T-helper 22 cell (primary cell): ENCODE results near the gene XRCC3.
"Not testable (repeated sequence)": the region's sequence is repeated elsewhere in the genome, so short reads cannot be mapped to it uniquely, and the experiment has no call there.

Experiments
- DNase-seq: peaks from one replicate; pipeline ENCODE4 v3.0.0-alpha.2; 2020; ENCODE audit warnings: low read depth

Gene XRCC3

DNA sequence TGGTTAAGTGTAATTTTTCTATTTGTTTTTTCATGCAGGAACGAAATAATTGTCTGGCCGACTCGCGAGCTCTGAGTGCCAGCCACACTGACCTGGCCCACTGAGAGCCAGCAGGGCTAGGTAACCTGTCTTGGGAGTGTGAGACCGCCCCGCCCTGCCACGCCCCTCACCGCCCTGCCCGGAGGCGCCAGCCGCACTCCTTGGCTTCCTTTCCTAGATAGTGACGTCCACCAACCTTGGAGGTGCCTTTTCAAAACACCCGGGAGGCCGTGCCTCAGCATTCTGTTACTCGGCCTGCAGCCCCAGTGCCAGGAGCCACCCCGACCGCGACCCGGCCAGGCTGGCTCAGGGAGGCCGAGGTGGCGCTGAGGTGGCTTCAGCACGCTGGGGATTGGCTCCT lies 21.7 kb downstream of the XRCC3 start:
- DNase-seq = no peak

DNA sequence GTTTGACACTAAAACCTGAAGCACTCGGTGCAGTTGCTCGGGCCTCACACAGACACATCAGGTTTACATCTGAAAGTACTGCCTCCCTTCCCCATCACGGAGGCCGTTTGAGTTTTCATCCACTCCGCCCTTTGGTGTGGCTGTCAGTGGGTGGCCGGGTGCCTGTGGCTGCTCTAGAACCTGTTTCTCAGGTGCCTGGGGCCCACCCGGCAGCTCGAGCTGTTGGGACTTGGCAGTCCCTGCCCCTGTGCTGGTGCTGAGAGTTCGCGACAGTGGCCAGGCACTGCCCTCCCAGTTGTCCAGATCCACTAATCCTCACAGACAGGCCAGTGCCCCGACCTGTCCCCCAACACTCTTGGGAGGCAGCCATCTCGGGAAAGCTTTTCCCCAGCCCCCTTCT lies 22.4 kb downstream of the XRCC3 start:
- no peak for DNase-seq

DNA sequence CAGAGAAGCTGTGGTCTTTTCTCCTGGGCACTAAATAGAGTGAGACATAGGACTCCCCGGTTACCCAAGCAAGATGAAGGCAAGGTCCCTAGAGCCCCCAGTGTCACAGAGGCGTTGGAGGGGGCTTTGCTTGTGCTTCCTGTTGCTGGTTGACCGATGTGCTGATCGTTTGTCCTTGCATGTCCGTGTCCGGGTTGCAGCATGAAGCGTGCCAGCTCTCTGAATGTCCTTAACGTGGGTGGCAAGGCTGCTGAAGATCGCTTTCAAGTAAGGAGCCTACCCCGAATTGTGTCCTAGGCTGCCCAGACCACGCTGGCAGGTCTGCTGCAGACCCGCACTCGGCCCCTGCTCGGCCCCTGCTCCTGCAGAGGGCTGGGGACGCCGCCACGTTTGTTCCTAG lies 23.1 kb downstream of the XRCC3 start:
- no peak for DNase-seq

DNA sequence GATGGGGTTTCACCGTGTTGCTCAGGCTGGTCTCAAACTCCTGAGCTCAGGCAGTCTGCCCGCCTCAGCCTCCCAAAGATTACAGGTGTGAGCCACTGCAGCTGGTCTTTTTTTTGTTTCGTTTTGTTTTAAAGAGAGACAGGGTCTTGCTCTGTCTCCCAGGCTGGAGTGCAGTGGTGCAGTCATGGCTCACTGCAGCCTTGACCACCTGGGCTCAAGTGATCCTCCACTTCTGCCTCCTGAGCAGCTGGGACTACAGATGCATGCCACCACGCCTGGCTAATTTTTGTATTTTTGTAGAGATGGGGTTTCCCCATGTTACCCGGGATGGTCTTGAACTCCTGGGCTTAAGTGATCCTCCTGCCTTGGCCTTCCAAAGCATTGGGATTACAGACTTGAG lies 23.6 kb downstream of the XRCC3 start:
- DNase-seq = not testable (repeated sequence)

DNA sequence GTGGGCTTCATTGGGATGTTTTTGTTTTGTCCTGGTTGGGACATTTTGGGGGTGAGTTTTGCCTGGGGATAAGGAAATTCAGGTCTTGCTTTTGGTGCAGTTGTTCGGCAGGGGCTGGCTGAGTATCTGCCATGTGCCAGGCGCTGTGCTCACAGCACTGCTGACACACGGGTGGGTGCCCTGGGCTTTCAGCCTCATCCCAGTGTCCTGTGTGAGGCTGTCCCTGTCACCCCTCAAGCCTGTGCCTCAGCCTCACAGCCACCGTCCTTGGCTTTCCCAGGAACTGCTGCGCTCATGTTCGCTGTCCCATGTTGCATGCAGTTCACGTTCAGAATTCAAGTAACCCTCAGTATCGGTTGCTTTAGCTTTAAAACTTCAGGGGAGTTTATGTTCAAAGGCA lies 24.9 kb downstream of the XRCC3 start:
- DNase-seq = no peak

DNA sequence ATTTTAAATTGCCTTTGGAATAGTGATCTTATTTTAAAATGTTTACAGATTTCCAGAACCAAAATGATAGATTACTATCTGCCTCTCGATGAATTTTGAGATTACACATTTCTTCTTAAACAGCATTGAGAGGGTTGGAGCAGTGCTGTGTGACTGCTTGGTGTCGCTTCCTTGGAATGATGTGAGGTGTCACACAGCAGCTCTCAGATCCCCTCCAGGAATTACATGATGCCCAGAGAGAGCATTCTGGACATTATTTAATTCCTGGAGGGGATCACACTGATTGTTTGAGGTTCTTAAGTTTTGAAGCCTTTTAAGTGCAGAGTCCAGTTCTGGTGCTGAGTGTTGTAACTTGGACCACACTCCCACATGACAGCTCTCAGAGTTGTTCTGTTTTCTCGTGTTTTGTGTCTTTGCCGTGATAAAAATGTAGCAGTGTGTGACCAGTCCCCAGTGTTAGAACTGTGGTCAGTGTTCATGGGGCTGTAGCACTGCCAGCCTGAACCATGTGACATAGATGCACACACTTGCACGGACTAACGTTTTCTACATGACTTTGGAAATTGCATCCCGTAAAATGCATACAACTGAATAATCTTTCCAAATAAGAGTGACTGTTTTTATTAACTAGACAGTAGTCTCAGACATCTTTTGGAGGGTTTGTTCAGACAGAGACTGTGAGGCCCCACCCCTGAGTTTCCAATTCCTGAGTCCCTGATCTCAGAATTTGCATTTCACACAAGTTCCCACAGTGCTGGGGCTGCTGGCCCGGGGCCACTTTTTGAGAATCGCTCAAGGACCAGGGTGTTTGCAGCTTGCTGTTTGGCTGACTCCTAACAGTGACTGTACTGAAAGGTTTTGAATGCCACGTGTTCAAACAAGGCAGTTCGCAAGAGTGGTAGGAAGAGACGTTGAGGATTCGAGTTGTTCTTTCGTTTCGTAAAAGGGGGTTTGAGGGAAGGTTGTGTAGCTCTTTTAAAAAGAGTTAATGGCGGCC lies 26.0 kb downstream of the XRCC3 start:
- DNase-seq = no peak

DNA sequence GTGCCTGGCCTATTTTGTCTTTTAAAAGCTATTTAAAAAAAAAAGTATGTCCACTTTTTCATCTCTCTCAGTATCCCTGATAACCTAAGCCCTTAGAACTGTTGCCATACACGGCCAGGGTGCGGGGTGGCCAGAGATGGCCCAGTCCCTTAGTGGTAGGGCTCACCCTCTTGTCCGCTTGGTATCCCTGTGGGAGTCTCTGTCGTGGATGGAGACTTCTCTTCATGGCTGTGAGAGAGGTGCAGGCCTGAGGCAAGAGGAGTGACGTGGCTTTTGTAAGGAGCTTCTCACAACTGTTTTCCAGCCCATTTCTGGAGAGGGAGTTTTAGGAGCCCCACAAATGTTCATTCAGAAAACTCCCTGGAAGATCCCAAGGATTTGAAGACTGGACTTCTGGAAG lies 26.8 kb downstream of the XRCC3 start:
- no peak for DNase-seq

DNA sequence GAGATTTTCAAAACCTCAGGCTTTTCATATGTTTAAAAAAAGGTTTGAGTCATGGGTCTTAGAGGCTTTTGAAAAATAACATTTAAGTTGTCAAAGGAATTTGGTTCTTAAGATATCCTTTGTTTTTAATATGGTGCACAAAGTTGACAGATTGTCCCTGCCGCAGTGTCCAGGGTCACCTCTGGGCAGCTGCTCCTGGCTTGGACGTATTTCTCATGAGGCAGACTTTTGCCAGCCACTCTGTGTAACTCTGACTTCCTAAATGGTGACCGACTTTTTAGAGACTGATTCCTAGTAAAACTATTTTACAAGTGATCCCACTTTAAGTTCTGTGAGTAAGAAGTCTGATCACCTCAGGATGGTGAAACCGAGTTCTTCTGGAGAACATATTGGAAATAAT lies 27.5 kb downstream of the XRCC3 start:
- DNase-seq = no peak

DNA sequence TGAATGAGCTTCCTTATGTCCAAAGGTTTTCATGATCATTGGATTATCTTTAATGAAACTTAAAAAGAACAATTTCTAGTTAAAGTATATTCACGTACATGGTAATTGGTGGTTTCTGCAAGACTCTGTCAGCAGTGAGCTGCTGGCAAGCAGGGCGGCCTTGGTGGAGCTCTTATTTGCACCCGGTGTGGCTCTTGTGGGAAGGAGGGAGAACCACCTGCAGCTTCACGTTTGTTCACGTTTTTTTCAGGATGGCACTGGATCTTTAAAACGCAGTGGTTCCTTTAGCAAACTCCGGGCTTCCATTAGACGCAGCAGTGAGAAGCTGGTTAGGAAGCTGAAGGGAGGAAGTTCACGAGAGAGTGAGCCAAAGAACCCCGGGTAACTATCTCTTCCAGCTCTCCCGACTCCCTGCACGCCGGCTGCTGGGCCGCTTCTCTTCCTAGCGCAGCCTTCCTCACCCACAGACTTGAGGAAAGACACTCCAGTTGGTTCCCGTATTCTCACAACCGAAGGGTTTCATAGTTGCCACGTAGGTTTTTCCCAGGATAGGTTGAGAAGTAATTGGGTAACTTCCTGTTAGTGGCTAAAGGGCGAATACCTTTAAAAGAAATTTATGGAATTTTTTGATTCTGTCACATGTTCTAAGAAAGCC lies 28.3 kb downstream of the XRCC3 start:
- no peak for DNase-seq

DNA sequence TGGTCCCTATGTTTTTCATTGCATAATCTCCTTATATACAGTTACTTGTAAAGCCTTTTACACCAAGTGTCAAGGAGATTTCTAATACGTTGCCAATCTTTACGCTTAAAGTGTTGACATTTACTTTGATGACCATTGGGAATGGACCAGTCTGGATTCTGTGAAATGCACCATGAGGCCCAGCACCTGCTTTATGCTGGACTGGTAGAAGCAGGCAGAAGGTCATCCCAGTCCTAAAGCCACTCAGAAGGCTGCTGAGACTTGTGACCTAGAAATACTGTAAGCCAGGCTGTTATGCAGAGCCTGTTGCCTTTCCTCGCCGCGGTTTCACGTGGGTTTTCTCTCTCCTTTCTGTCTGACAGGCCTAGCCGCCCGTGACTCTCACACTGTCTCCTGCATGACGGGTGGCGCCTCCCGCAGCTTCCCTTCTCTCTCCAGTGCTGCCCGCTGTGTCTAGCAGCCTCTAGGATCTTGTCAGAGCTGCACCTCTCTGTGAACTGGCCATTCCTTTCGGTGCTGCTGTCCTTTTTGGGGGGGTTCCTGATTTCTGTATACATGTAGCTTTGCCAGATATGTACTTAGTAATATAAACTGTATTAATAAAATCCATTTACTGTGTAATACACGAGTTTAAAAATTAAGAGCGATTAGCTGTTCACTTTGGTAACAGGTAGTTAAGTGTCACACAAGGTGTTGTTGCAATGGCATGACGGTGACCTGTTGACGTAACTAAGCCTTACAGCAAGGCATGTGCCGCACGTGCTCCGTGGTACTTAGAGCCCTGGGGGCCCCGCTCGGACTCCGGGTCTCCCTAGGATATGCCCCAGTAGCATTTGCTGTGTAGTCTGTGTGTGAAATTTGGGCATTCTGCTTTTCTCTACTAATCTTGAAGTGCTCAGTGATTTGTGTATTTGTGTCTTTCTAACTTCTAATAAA lies 29.7 kb downstream of the XRCC3 start:
- DNase-seq = no peak

DNA sequence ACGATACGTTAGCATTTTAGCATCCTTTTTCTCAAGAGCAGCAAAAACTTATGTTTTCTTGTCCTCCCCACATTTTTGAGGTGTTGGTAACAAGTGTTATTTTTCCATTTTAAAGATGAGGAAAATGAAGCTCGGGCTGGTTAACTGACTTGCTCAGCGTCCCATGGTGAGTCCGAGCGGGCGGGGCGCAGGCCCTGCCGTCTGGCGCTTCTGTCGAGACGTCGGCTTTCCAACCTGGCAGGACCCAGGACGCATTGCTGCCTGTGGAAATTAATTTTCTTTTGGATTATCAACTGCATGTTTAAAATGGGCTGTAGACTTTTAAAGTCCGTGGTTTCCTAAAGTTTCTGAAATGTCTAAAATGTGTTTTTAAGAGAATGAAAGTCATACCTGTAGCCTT lies 30.4 kb downstream of the XRCC3 start:
- DNase-seq = no peak

DNA sequence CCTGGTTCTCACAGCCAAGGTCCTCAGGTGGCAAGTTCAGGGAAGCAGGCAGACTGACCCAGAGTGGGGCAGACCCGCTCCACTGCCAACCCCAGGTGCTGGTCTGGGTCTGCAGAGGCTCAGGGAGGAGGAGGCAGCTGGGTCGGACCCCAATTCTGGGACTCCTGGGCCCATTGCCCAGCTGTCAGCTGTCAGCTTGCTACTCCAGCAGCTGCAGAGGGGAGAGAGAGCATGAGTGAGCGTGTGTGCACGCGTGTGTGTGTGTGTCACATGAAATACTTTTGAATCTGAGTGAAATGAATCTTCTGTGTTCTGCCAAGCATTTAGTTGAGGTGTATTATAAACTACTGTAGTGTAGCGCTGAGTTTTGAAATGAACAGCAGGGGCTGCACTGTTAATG lies 30.8 kb downstream of the XRCC3 start:
- no peak for DNase-seq

DNA sequence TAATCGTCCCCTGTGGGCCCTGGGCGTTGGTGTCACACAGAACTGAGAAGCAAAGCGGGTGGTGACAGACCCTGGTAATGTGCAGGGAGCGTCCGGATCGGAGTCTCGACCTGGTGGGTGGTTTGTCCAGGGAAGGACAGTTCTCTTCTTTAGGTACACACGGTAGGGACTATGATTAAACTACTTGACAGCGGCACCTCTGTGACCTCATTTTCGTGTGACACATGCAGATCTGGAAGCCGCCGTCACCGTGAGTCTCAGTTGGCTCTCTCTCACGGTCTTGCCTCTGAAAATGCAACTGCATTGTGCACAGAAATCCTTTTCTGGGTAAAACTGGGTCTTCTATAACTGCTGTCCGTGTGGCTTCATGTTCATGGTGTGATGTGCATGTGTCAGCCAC lies 32.1 kb downstream of the XRCC3 start:
- no peak for DNase-seq

DNA sequence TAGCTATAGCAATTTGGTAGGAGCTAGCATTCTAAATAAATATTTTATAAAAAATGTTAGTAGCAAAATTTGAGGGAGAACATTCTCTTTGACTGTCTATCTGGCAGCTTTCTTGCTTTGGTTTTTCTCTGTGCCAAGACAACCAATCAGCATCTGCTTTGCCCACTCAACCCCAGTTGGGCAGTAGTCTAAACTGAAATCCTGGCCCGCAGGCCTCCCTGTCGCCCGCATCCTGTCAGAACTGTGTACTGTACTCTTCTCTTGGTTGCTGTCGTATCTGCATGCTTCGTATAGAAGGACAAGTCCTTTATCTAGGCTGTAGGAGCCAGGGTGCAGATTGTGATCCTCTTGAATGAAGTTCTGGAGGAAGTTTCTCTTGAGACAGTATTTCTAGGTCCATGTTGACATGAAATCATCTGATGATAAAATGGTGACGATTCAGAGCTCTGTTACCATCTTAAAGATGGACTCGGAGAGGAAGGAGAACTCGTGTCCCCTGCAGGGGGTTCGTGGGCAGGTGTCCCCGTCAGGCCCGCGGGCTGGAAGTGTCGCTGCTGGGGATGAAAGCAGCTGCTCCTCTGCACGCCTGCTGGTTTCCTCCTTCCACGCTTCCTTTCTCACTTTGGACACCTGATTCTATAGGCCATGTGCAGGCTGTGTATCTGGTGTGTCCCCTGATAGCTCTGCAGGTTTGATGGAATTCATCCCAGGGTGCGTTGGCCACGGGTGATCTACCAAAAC lies 34.6 kb downstream of the XRCC3 start:
- no peak for DNase-seq

DNA sequence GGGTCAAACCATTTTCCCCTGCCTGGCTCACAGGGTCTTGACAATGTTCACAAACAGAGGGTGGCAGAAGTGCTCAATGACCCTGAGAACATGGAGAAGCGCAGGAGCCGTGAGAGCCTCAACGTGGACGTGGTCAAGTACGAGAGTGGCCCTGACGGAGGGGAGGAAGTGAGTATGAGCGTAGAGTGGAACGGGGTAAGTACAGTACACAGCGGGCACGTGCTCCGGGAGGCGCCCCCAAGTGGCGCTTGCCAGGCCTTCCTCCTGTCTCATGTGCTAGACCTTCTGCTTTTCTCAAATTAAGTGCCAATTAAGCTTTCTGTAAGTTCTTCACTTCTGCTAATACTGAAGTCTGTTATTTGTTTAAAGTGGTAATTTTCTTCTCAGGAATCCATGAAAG lies 35.9 kb downstream of the XRCC3 start:
- no peak for DNase-seq

DNA sequence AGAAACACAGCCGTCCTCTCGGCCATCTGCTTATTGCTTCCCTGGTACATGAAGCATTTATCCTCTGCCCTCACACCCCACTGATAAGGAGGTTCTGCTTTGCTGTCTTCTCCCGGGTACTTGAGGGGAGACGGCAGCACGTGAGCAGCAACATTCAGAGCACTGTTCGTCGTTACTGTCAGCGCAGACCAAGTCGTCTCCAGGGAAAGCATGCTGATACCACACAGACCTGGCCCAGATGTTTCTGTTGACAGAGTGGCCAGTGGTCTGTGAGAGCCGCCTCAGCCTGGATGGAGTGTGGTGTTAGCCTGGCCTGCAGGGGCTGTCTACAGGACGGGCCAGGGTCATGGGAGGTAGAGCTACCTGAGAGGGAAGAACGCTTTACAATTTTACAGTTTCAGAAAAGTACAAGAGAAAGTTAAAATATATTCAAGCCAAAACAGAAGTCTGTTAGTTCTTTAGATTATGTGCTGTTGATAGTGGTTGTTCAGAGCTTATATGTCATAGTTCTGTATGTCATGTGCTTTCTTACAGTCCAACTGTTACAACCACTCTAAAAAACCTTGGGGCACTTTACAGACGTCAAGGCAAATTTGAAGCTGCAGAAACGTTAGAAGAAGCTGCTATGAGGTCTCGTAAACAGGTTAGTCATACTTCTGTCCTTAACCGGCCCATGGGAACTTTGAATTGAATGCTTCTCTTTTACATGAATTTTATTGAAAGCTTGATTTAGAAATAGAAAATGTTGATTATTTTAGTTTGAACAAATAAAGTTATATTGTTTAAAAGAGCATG lies 38.2 kb downstream of the XRCC3 start:
- no peak for DNase-seq

DNA sequence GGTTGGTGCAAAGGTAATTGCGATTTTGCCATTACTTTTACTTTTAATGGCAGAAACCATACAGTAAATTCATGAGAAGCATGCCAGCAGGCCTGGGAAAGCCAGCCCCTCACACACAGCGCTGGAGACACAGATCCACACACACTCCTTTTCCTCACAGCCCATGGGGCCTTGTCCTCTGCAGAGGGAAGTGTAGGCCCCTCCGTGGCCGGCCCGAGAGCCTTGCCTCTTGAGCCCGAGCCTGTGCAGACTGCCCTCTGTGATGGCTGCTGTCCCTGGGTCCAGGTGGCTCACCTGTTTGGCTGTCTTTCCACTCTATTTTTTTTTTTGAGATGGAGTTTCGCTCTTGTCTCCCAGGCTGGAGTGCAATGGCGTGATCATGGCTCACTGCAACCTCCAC lies 39.3 kb downstream of the XRCC3 start:
- no peak for DNase-seq

DNA sequence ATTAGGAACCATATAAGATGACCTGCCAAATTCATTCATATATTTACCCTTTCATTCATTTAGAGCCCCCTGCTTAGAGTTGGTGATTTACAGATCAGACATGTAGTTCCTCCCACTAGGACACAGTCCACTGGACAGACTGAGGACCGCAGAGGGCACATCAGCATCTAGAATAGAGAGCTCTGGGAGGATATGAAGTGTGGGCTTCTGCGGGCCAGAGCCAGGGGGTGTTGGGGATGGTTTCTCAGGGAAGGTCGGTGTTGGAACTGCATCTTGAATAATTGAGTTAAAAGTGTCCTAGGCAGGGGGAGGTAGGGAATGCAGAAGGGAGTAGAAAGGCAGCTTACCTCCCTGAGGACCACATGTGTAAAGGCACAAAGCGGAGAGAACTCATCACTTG lies 43.3 kb downstream of the XRCC3 start:
- no peak for DNase-seq

DNA sequence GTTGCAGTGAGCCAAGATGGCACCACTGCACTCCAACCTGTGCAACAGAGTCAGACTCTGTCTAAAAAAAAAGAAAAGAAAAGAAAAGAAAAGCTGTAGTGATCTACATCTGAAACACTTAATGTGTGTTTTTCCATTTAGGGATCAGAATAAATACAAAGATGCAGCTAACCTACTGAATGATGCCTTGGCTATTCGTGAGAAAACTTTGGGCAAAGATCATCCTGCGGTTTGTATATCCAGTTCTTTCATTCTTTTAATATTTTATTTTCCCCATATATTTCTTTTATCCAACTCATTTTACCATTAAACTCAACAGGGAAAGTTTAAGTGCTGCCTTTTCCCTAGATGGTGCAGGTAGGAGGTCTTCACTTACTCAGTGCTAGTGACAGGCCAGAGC lies 45.9 kb downstream of the XRCC3 start:
- DNase-seq = no peak

DNA sequence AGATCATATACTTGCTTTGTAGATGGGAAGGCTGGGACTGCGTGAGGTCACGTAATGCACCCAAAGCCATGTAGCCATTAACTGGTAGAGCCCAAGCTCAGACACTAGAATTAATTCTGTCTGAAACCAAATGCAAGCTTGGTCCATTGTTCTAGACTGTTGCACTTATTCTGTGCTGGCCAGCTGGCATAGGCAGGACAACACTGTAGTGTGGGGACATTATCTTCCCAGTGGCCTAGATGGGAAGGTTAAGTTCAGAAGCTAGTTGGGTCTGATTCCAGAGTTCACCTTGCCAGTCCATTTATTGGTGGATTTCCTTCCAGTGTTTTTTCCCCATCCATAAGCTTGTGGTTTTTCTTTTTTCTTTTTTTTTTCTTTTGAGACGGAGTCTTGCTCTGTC lies 47.1 kb downstream of the XRCC3 start:
- DNase-seq = no peak

DNA sequence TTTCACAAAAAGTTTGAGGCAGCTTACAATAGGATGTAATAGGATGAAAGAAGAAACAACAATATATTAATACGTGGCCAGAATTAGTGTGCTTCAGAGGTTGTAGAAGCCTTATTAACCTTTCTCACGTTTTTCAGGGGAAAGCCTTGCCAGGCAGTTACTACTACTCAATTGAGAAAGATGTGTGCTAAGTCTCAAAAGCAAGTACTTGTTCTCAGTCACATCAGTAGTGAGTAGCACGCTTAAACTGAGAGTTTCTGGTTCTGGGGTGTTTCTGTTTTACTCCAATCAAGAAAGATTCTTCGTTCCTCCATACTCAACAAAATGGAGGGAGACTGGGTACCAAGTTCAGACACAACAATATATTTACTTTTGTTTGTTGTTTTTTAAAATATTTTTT lies 47.6 kb downstream of the XRCC3 start:
- no peak for DNase-seq
